Neural cell (in vitro differentiated cells): ENCODE results near the gene ZNF142. TPM values are rescaled to one million over a fixed set of nuclear protein-coding genes. Genes with fewer than 3 reads are reported as not detected.

Experiments
- H2AFZ ChIP-seq: fragments of 200-600, 300-800 bp; sonication (generic), shearing (Covaris generic); 2 replicates; pipeline ENCODE4 v1.6.0; 2014; ENCODE audit warnings: low read depth, mild to moderate bottlenecking, antibody characterized with exemption, low read length, moderate library complexity
- H3F3A ChIP-seq: fragments of 200-600 bp; shearing (Covaris generic); 2 replicates; pipeline ENCODE4 v1.6.1; 2016; ENCODE audit warnings: mild to moderate bottlenecking, moderate library complexity, mixed read lengths, antibody characterized with exemption, low read length; ENCODE audit not compliant: insufficient read depth, poor library complexity, severe bottlenecking
- H3K27ac ChIP-seq: fragments of 200-600, 300-800 bp; sonication (generic), shearing (Covaris generic); 2 replicates; pipeline ENCODE4 v1.5.1; 2014; ENCODE audit warnings: mild to moderate bottlenecking, low read length, moderate library complexity
- H3K27me3 ChIP-seq: fragments of 300-800, 200-600 bp; sonication (generic), shearing (Covaris generic); 2 replicates; pipeline ENCODE4 v1.6.0; 2014; ENCODE audit warnings: mild to moderate bottlenecking, low read depth, low read length, moderate library complexity; ENCODE audit not compliant: insufficient read depth
- H3K36me3 ChIP-seq: fragments of 300-800, 200-600 bp; sonication (generic), shearing (Covaris generic); 2 replicates; pipeline ENCODE4 v1.5.1; 2014; ENCODE audit warnings: mild to moderate bottlenecking, antibody characterized with exemption, low read length, moderate library complexity; ENCODE audit not compliant: insufficient read depth
- H3K4me2 ChIP-seq: fragments of 300-800, 200-600 bp; sonication (generic), shearing (Covaris generic); 2 replicates; pipeline ENCODE4 v1.6.0; 2014; ENCODE audit warnings: mild to moderate bottlenecking, low read length
- H3K4me3 ChIP-seq: fragments of 300-800, 200-600 bp; sonication (generic), shearing (Covaris generic); 2 replicates; pipeline ENCODE4 v1.5.1; 2014; ENCODE audit warnings: mild to moderate bottlenecking, low read length, moderate library complexity
- H3K79me2 ChIP-seq: fragments of 200-600 bp; shearing (Covaris generic); replicated peaks from 2 replicates; pipeline ENCODE4 v1.6.0; 2014; ENCODE audit warnings: mild to moderate bottlenecking, low read length, moderate library complexity; ENCODE audit not compliant: insufficient read depth
- H3K9ac ChIP-seq: fragments of 300-800, 200-600 bp; sonication (generic), shearing (Covaris generic); 2 replicates; pipeline ENCODE4 v1.6.1; 2016; ENCODE audit warnings: mild to moderate bottlenecking, low read length, mixed read lengths
- H3K9me2 ChIP-seq: fragments of 200-600 bp; shearing (Covaris generic); 2 replicates; pipeline ENCODE4 v1.6.1; 2016; ENCODE audit warnings: mild to moderate bottlenecking, low read length, mixed read lengths; ENCODE audit not compliant: insufficient read depth
- H3K9me3 ChIP-seq: fragments of 200-600, 300-800 bp; sonication (generic), shearing (Covaris generic); 2 replicates; pipeline ENCODE4 v1.6.1; 2016; ENCODE audit warnings: mild to moderate bottlenecking, mixed run types, low read length, moderate library complexity, mixed read lengths
- H4K20me1 ChIP-seq: fragments of 200-600 bp; shearing (Covaris generic); 2 replicates; pipeline ENCODE4 v1.6.1; 2016; ENCODE audit warnings: mild to moderate bottlenecking, mixed run types; ENCODE audit not compliant: insufficient read depth
- EP300 ChIP-seq: fragments of 450-650 bp; conservative IDR thresholded peaks from 2 replicates; pipeline ENCODE4 v1.6.1; 2014; ENCODE audit warnings: antibody characterized with exemption, mild to moderate bottlenecking, moderate library complexity; ENCODE audit not compliant: poor library complexity, severe bottlenecking
- EZH2 ChIP-seq: fragments of 200-600, 300-800 bp; shearing (Covaris generic), sonication (generic); IDR thresholded peaks from 2 replicates; pipeline ENCODE4 v1.6.1; 2014; ENCODE audit warnings: antibody characterized with exemption, low read length, borderline replicate concordance, mild to moderate bottlenecking; ENCODE audit not compliant: insufficient read depth, poor library complexity, severe bottlenecking
- MXI1 ChIP-seq: fragments of 450-650 bp; conservative IDR thresholded peaks from 2 replicates; pipeline ENCODE4 v1.6.1; 2014; ENCODE audit warnings: antibody characterized with exemption, mild to moderate bottlenecking; ENCODE audit not compliant: poor library complexity, severe bottlenecking
- POLR2AphosphoS5 ChIP-seq: IDR thresholded peaks from 2 replicates; pipeline ENCODE4 v1.6.1; 2012
- RAD21 ChIP-seq: fragments of 450-650 bp; conservative IDR thresholded peaks from 2 replicates; pipeline ENCODE4 v1.6.1; 2014; ENCODE audit warnings: antibody characterized with exemption, mild to moderate bottlenecking, moderate library complexity
- SMC3 ChIP-seq: fragments of 450-650 bp; conservative IDR thresholded peaks from 2 replicates; pipeline ENCODE4 v1.6.1; 2014; ENCODE audit warnings: antibody characterized with exemption, mild to moderate bottlenecking, moderate library complexity; ENCODE audit not compliant: poor library complexity
- TAF1 ChIP-seq: IDR thresholded peaks from 2 replicates; pipeline ENCODE4 v1.6.1; 2012; ENCODE audit warnings: low read depth
- polyA plus RNA-seq: library from polyadenylated mRNA; depleted of rRNA; stranded (reverse); fragments of >200 nt; gene quantifications from 2 replicates; pipeline ENCODE4 v1.2.3, GENCODE V29; 2014
- TF ChIP-seq, protein P1 (sequence below): IDR thresholded peaks from 2 replicates; pipeline ENCODE4 v1.6.1; 2012; ENCODE audit warnings: borderline replicate concordance
- TF ChIP-seq, protein P2 (sequence below): fragments of 450-650 bp; IDR thresholded peaks from 2 replicates; pipeline ENCODE4 v1.5.1; 2014; ENCODE audit warnings: antibody characterized with exemption, mild to moderate bottlenecking, moderate library complexity; ENCODE audit not compliant: poor library complexity, severe bottlenecking

The ZNF142 gene
- polyA plus RNA-seq, 1 donor from 2014 or later: 4.8 TPM

DNA sequence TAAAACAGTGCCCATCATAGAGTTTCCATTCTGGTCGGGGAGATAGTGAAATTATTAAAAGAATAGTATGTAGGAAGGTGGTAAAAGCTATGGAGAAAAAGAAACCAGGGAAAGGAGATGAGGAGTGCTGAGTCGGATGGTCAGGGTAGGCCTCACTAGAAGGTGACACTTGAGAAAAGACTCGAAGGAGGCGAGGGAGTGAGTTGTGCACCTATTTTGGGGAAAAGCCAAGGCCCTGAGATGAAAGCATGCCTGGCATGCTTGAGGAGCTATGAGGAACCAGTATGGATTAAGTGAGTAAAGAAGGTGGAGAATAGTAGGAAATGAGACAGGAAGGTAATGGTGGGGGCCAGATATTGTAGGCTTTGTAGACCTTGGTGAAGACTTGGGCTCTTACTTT lies 43.9 kb upstream of the ZNF142 start:
- TF ChIP-seq EZH2 (no peak), POLR2AphosphoS5 (no peak), EP300 (no peak), MXI1 (no peak), SMC3 (no peak)
- TF ChIP-seq, protein P1, sequence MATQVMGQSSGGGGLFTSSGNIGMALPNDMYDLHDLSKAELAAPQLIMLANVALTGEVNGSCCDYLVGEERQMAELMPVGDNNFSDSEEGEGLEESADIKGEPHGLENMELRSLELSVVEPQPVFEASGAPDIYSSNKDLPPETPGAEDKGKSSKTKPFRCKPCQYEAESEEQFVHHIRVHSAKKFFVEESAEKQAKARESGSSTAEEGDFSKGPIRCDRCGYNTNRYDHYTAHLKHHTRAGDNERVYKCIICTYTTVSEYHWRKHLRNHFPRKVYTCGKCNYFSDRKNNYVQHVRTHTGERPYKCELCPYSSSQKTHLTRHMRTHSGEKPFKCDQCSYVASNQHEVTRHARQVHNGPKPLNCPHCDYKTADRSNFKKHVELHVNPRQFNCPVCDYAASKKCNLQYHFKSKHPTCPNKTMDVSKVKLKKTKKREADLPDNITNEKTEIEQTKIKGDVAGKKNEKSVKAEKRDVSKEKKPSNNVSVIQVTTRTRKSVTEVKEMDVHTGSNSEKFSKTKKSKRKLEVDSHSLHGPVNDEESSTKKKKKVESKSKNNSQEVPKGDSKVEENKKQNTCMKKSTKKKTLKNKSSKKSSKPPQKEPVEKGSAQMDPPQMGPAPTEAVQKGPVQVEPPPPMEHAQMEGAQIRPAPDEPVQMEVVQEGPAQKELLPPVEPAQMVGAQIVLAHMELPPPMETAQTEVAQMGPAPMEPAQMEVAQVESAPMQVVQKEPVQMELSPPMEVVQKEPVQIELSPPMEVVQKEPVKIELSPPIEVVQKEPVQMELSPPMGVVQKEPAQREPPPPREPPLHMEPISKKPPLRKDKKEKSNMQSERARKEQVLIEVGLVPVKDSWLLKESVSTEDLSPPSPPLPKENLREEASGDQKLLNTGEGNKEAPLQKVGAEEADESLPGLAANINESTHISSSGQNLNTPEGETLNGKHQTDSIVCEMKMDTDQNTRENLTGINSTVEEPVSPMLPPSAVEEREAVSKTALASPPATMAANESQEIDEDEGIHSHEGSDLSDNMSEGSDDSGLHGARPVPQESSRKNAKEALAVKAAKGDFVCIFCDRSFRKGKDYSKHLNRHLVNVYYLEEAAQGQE: no peak
- TF ChIP-seq, protein P2, sequence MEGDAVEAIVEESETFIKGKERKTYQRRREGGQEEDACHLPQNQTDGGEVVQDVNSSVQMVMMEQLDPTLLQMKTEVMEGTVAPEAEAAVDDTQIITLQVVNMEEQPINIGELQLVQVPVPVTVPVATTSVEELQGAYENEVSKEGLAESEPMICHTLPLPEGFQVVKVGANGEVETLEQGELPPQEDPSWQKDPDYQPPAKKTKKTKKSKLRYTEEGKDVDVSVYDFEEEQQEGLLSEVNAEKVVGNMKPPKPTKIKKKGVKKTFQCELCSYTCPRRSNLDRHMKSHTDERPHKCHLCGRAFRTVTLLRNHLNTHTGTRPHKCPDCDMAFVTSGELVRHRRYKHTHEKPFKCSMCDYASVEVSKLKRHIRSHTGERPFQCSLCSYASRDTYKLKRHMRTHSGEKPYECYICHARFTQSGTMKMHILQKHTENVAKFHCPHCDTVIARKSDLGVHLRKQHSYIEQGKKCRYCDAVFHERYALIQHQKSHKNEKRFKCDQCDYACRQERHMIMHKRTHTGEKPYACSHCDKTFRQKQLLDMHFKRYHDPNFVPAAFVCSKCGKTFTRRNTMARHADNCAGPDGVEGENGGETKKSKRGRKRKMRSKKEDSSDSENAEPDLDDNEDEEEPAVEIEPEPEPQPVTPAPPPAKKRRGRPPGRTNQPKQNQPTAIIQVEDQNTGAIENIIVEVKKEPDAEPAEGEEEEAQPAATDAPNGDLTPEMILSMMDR: no peak
- Histone ChIP-seq H3K27ac (no peak overlapping the region), H3K27me3 (no peaks in the 10 kb centered on the region), H3K9me2 (no peaks in the 10 kb centered on the region), H3K4me3 (no peak overlapping the region), H3K9me3 (no peaks in the 10 kb centered on the region), H2AFZ (no peak overlapping the region), H3K9ac (no peak overlapping the region), H3K36me3 (no peaks in the 10 kb centered on the region), H4K20me1 (no peaks in the 10 kb centered on the region), H3K4me2 (no peak overlapping the region), H3F3A (no peaks in the 10 kb centered on the region), H3K79me2 (no peaks in the 10 kb centered on the region)

DNA sequence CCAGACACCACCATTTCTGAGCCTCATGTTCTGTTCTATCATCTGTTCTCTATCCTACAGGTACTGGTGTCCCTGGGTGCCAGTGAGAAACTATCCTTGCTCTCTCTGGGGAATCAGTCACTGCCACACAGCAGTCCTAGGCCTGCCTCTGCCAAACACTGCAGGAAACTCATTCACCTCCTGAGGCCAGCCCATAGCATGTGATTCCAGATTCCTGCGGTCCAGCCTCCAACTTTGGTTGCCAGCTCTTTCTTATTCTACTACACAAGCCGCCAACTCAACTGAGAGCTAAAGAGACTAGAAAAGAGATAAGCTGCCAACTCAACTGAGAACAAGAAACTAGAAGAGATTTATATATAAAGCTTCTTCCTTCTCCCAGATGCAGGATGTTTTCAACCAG lies 42.4 kb upstream of the ZNF142 start:
- Histone ChIP-seq H3K27ac (no peak overlapping the region), H3K27me3 (no peaks in the 10 kb centered on the region), H3K4me2 (no peak overlapping the region), H3K9me3 (no peaks in the 10 kb centered on the region), H3K79me2 (no peaks in the 10 kb centered on the region), H4K20me1 (no peaks in the 10 kb centered on the region), H3K9ac (no peak overlapping the region), H2AFZ (no peak overlapping the region), H3F3A (no peaks in the 10 kb centered on the region), H3K36me3 (no peaks in the 10 kb centered on the region), H3K9me2 (no peaks in the 10 kb centered on the region), H3K4me3 (no peak overlapping the region)
- no peak for TF ChIP-seq EZH2
- no peak for TF ChIP-seq SMC3
- no peak for TF ChIP-seq POLR2AphosphoS5
- TF ChIP-seq TAF1: no peak
- TF ChIP-seq, protein P2: no peak
- TF ChIP-seq RAD21: no peak
